Ramos (cell line): ENCODE measurements around the gene TMEM204.

Source experiments
- in situ Hi-C: fragments of 300-500 bp; cut with MboI; formaldehyde crosslinking; loops from one replicate; pipeline ENCODE4 v1.14.3; 2022; ENCODE audit warnings: low sequenced_read_pairs; ENCODE audit not compliant: unreplicated experiment

TMEM204 gene

GRCh38 chr16:1498899-1499676 lies 34.4 kb upstream of the TMEM204 start:
- in situ Hi-C loops = no loop called here

GRCh38 chr16:1499756-1500464 lies 33.6 kb upstream of the TMEM204 start:
- in situ Hi-C loops = no loop called here

GRCh38 chr16:1500465-1501150 lies 32.9 kb upstream of the TMEM204 start:
- in situ Hi-C loops = no loop called here

GRCh38 chr16:1501630-1502029 lies 31.8 kb upstream of the TMEM204 start:
- in situ Hi-C loops = no loop called here

GRCh38 chr16:1502092-1503004 lies 31.1 kb upstream of the TMEM204 start:
- in situ Hi-C loops = no loop called here

- in situ Hi-C loops = no loop called here
Observed at GRCh38 chr16:1503110-1503955, 30.1 kb upstream of the TMEM204 start.

GRCh38 chr16:1505073-1505844 lies 28.2 kb upstream of the TMEM204 start:
- in situ Hi-C loops = no loop called here

- in situ Hi-C loops = no loop called here
Observed at GRCh38 chr16:1505912-1506311, 27.6 kb upstream of the TMEM204 start.

- in situ Hi-C loops = no loop called here
Observed at GRCh38 chr16:1506494-1507213, 26.8 kb upstream of the TMEM204 start.

- in situ Hi-C loops = no loop called here
Observed at GRCh38 chr16:1508494-1509187, 24.8 kb upstream of the TMEM204 start.

- in situ Hi-C loops = no loop called here
Observed at GRCh38 chr16:1509307-1510221, 23.9 kb upstream of the TMEM204 start.

GRCh38 chr16:1510272-1510671 lies 23.2 kb upstream of the TMEM204 start:
- in situ Hi-C loops = no loop called here

- in situ Hi-C loops = no loop called here
Observed at GRCh38 chr16:1510941-1511351, 22.5 kb upstream of the TMEM204 start.

- in situ Hi-C loops = no loop called here
Observed at GRCh38 chr16:1511662-1512569, 21.6 kb upstream of the TMEM204 start.

GRCh38 chr16:1512774-1513173 lies 20.7 kb upstream of the TMEM204 start:
- in situ Hi-C loops = no loop called here
